Motor neuron (in vitro differentiated cells): ENCODE data around the gene TMCO4. TPM values are rescaled to one million over a fixed set of nuclear protein-coding genes. Genes with fewer than 3 reads are reported as not detected.

ENCODE experiments used
- ATAC-seq, 8 experiments: fragments of 200-7000 bp; cut with Tn5 transposase; replicated peaks in 6 of 8; 2 replicates each; pipeline ENCODE4 v1.8.0; 2021; ENCODE audit warnings: mild to moderate bottlenecking in 8 of 8, moderate library complexity in 8 of 8
- H3K27ac ChIP-seq, 2 donors: fragments of 250-450 bp; sonication (Bioruptor Pico); 2 replicates each; pipeline ENCODE4 v1.9.0; 2021; ENCODE audit warnings: antibody characterized with exemption in 2 of 2, mild to moderate bottlenecking in 2 of 2, moderate library complexity in 1 of 2
- H3K4me1 ChIP-seq, 2 donors: fragments of 250-450 bp; sonication (Bioruptor Pico); replicated peaks in 1 of 2; 2 replicates each; pipeline ENCODE4 v1.6.1; 2021; ENCODE audit warnings: antibody characterized with exemption in 2 of 2, mild to moderate bottlenecking in 2 of 2, moderate library complexity in 1 of 2
- H3K4me3 ChIP-seq, 5 donors: fragments of 250-450 bp; sonication (Bioruptor Pico); 2 replicates each; pipeline ENCODE4 v1.9.0; 2021; ENCODE audit warnings: antibody characterized with exemption in 5 of 5, mild to moderate bottlenecking in 5 of 5, moderate library complexity in 4 of 5
- WGBS, 10 experiments: fragments of 450-650 bp; shearing (Covaris generic); methylation state at CpG; one replicate each; pipeline ENCODE4 v1.0.0; 2022; 5-methylcytosine and 5-hydroxymethylcytosine counted together
- in situ Hi-C, 9 experiments: fragments of 400-800 bp; cut with MboI; loops; one replicate each; pipeline ENCODE4 v1.15.0; 2021; ENCODE audit warnings: low sequenced_read_pairs in 9 of 9, low pct_unique_long_range_greater_than_20kb in 2 of 9; ENCODE audit not compliant: unreplicated experiment in 9 of 9
- total RNA-seq, 8 experiments: library from RNA; unstranded; fragments of 300-600 nt; gene quantifications; 2 replicates each; pipeline versions ENCODE4 v1.2.3 to v1.2.4, GENCODE V29; 2022

The TMCO4 gene
- total RNA-seq, 8 experiments from 2014 or later: 0.14 to 12.3 (median 0.69) TPM

DNA sequence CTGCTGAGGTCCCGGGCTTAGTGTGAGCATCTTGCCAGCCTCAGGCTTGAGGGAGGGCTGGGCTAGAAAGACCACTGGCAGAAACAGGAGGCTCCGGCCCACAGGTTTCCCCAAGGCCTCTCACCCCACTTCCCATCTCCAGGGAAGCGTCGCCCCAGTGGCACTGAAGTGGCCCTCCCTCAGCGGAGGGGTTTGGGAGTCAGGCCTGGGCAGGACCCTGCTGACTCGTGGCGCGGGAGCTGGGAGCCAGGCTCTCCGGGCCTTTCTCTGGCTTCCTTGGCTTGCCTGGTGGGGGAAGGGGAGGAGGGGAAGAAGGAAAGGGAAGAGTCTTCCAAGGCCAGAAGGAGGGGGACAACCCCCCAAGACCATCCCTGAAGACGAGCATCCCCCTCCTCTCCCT, 142.2 kb downstream of the TMCO4 start:
- in situ Hi-C loops: loop anchor here in 3 of 9 experiments (25.0 kb wide), 4 partner anchors 270 to 770 kb away; partner anchors contain the start of gene ALDH4A1 (in 1 of the 3)
- ATAC-seq: no peak
- H3K4me3 ChIP-seq: no peak overlapping the region
- H3K4me1 ChIP-seq: peaks cover 7 to 14% of the 10 kb centered on the region in 2 donors
- WGBS, 10 experiments: 100% methylated on average over 1 to 3 of the region's 10 CpGs; no CpG with 5 or more reads in 8 of the 10 experiments
- H3K27ac ChIP-seq: no peak overlapping the region

DNA sequence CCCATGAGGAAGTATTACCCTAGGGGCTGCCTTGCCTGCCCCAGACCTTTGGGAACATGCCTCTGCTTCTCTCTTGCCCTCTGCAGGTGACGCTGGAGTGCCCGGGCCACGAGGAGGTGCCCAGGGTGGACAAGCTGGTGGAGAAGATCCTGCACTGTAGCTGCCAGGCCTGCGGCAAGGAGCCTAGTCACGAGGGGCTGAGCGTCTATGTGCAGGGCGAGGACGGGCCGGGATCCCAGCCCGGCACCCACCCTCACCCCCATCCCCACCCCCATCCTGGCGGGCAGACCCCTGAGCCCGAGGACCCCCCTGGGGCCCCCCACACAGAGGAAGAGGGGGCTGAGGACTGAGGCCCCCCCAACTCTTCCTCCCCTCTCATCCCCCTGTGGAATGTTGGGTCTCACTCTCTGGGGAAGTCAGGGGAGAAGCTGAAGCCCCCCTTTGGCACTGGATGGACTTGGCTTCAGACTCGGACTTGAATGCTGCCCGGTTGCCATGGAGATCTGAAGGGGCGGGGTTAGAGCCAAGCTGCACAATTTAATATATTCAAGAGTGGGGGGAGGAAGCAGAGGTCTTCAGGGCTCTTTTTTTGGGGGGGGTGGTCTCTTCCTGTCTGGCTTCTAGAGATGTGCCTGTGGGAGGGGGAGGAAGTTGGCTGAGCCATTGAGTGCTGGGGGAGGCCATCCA, 142.8 kb downstream of the TMCO4 start:
- WGBS, 10 experiments: 80% methylated on average over 1 of the region's 15 CpGs; no CpG with 5 or more reads in 9 of the 10 experiments
- in situ Hi-C loops: loop anchor here in 3 of 9 experiments (25.0 kb wide), 4 partner anchors 270 to 770 kb away; partner anchors contain the start of gene ALDH4A1 (in 1 of the 3)
- no peak overlapping the region for H3K27ac ChIP-seq
- no peak overlapping the region for H3K4me3 ChIP-seq
- H3K4me1 ChIP-seq: peaks cover 7 to 14% of the 10 kb centered on the region in 2 donors
- no peak for ATAC-seq

DNA sequence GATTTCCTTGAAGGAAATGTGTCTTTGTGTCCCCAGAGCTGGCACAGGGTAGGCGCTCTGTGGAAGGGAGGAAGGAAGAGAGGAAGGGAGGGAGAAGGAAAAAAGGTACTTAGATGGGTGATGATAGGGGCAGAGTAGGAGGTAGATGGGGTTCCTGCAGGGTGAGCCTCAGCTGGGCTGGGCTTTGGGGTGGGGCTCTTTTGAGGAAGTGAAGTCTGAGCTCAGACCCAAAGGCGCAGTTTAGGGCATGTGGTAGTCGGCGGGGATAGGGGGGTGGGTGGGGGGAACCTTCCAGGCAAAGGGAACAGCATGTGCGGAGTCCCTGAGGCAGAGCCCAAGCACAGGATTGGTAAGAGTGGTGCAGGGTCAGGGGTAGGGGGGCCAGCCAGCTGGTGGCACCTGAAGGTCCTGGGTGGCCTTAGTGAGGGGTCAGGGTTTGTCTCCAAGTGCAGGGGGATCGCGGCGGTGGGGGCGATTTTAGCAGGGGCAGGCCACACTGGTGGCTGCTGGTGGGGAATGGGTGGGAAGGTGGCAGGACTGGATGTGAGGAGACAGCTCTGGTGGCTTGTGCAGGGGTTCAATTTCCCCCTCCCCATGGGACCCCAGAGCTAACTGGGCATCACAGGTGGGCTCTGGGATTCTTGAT, 143.5 kb downstream of the TMCO4 start:
- WGBS, 10 experiments: 67% methylated on average over 1 of the region's 9 CpGs; no CpG with 5 or more reads in 9 of the 10 experiments
- ATAC-seq: no peak
- H3K27ac ChIP-seq: no peak overlapping the region
- in situ Hi-C loops: loop anchor here in 3 of 9 experiments (25.0 kb wide), 4 partner anchors 269 to 769 kb away; partner anchors contain the start of gene ALDH4A1 (in 1 of the 3)
- H3K4me3 ChIP-seq: no peak overlapping the region
- peaks cover 7 to 14% of the 10 kb centered on the region in 2 donors for H3K4me1 ChIP-seq

DNA sequence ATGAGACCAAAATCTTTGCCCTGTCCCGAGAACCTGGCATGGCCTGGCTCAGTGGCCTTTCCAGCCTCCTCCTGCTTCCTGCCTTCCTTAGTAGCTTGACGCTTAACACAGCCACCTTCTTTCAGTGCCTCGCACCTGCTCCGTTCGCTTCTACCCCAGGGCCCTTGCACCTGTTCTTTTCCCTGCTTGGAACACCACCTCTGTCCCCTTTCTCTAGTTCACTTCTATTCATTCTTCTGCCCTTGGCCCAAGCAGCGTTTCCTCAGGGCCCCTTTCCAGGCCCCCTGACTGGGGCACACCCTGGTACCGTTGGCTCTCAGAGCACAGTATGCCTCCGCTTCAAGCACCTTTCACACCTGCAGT, 144.0 kb downstream of the TMCO4 start:
- Histone ChIP-seq H3K27ac (no peak overlapping the region), H3K4me3 (no peak overlapping the region), H3K4me1 (peaks cover 7 to 17% of the 10 kb centered on the region in 2 donors)
- WGBS, 10 experiments: 0 to 87% (median 70%) methylated on average over 1 to 8 of the region's 8 CpGs; no CpG with 5 or more reads in 3 of the 10 experiments
- in situ Hi-C loops: loop anchor here in 3 of 9 experiments (25.0 kb wide), 4 partner anchors 268 to 768 kb away; partner anchors contain the start of gene ALDH4A1 (in 1 of the 3)
- no peak for ATAC-seq

DNA sequence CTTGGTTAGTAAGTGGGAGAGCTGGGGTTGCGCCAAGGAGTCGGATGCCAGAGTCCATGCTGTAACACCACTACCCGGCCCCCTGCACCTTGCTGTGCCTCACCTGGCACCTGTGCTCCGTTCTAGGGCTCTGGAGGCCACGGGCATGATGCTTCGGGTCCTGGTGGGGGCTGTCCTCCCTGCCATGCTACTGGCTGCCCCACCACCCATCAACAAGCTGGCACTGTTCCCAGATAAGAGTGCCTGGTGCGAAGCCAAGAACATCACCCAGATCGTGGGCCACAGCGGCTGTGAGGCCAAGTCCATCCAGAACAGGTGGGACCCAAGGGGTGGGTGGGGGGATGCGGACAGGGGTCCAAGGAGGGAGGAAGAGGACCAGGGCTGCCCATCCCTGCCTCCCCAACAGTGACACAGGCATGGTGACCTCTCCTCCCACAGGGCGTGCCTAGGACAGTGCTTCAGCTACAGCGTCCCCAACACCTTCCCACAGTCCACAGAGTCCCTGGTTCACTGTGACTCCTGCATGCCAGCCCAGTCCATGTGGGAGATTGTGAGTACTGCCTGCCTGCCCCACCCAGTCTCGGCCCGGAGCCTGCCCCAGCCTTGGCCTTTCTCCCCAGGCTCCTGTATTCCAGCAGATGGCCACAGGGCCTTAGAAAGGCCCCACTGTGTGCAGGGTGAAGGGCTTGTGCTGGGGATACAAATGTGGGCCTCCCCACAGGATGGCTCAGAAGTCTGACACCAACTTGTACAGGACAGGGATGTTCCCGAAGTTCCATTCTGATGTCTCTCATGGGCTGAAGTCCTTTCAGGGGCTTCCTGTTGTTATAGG, 144.6 kb downstream of the TMCO4 start:
- WGBS, 10 experiments: 76 to 100% (median 88%) methylated on average over 1 to 6 of the region's 15 CpGs; no CpG with 5 or more reads in 5 of the 10 experiments
- Histone ChIP-seq H3K4me3 (no peak overlapping the region), H3K27ac (no peak overlapping the region), H3K4me1 (peaks cover 7 to 19% of the 10 kb centered on the region in 2 donors)
- in situ Hi-C loops: loop anchor here in 3 of 9 experiments (25.0 kb wide), 4 partner anchors 268 to 768 kb away; partner anchors contain the start of gene ALDH4A1 (in 1 of the 3)
- no peak for ATAC-seq

DNA sequence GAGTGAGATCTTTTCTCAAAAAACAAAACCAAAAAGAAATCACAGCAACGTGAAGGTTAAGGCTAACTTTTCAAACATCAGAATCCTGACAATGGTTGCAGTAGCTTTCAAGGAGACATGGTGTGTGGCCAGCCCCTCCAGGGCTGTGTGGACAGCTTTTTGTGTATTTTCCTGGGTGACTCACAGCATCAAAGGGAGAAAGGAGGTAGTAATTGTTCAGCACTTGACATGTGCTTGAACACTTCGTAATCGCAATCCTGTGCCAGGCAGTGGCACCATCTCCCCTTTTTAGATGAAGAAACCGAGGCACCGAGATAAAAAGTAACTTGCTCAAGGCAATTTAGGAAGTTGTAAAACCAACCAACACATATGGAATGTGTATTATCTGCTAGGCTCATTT, 145.3 kb downstream of the TMCO4 start:
- ATAC-seq: no peak
- in situ Hi-C loops: loop anchor here in 3 of 9 experiments (25.0 kb wide), 4 partner anchors 267 to 767 kb away; partner anchors contain the start of gene ALDH4A1 (in 1 of the 3)
- Histone ChIP-seq H3K4me1 (peaks cover 7 to 16% of the 10 kb centered on the region in 2 donors), H3K4me3 (no peak overlapping the region), H3K27ac (no peak overlapping the region)
- 17 to 100% (median 86%) methylated on average over 2 to 5 of the region's 5 CpGs; no CpG with 5 or more reads in 1 of the 10 experiments for WGBS, 10 experiments

DNA sequence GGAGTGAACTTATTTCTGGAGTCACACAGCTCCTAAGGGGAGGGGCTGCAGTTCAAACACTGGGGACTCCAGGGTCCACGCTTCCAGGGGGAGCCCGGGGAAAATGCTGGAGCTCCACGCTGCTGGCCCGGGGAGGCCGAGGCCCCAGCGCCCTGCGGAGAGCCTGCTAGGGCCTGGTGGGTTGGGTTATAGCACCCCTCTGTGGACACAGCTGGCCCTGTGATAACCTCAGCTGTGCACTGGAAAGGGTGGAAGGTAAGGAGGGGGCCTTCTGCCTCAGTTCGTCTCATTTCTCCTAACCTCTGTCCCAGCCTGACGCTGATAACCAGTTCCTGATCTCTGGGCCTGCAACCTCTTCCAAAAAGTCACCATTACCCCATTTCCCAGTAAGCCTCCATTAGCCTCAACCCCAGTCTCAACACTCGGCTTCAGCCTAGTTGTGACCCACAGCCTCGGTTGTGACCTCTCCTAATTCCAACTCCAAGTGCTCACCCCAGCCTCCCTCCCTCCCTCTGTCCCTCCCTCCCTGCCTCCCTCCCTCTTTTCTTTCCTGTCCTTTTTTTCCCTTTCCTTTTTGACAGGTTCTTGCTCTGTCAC, 148.5 kb downstream of the TMCO4 start:
- Histone ChIP-seq H3K4me1 (peaks cover 0 to 5% of the 10 kb centered on the region in 2 donors), H3K27ac (no peak overlapping the region), H3K4me3 (no peak overlapping the region)
- WGBS, 10 experiments: 0 to 40% (median 22%) methylated on average over 1 to 7 of the region's 11 CpGs; no CpG with 5 or more reads in 4 of the 10 experiments
- in situ Hi-C loops: loop anchor here in 3 of 9 experiments (25.0 kb wide), 4 partner anchors 264 to 764 kb away; partner anchors contain the start of gene ALDH4A1 (in 1 of the 3)
- peak; percentile 51 to 95 (median 88) for ATAC-seq

DNA sequence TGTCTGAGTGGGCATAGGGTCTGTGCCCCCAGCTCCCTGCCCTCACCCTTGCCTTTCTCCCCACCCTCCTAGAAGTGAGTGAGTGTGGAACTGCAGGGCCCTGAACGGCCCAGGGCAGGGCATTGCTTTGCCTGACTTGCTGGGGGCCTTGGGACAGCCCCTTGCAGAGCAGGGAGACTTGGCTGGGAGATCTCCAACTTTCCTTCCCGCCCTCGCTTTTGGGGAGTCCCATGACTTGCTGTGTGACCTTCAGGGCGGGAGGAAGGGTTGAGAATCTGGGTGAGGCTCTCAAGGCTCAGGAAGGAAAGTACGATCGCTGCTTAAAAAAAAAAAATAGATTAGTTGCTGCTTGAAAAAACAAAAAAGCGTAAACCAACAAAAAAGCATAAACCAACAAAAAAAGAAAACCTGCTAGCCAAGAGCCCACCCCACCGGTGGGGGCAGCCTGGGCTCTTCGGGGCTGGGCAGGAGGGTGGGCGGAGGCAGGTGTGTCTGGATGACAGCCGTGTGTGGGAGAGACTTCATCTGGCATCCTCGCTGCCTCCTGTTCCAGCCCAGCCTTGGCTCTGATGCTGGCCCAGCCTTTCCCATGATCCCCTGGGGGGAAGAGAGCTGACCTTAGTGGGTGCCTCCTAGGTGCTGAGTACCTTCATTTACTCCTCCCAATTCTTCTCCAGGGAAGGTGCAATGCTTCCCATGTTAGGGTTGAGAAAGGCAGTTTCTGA, 149.1 kb downstream of the TMCO4 start:
- Histone ChIP-seq H3K4me1 (peaks cover 0 to 5% of the 10 kb centered on the region in 2 donors), H3K27ac (no peak overlapping the region), H3K4me3 (no peak overlapping the region)
- in situ Hi-C loops: loop anchor here in 3 of 9 experiments (25.0 kb wide), 4 partner anchors 263 to 763 kb away; partner anchors contain the start of gene ALDH4A1 (in 1 of the 3)
- ATAC-seq: peak; percentile 8 to 51 (median 34)
- WGBS, 10 experiments: 0 to 100% (median 68%) methylated on average over 1 to 7 of the region's 12 CpGs; no CpG with 5 or more reads in 3 of the 10 experiments

DNA sequence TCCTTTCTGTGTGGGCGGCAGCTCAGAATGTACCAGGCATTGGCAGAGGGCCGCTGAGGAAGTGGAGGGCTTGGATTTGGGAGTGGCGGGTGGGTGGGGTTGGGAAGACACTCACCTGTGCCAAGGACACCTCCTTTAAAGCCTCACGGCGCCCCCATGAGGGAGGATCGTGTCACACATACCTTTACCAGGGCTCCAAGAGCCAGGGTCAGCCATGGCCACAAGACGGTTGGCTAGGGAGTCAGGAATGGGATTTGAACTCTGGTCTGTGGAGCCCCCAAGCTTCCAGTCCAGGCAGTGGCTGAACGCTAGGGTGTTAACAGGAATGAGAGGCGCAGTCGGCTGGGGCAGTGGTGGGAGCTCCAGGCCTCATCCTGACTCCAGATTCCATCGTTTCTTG, 151.0 kb downstream of the TMCO4 start:
- Histone ChIP-seq H3K27ac (no peak overlapping the region), H3K4me1 (peaks cover 0 to 9% of the 10 kb centered on the region in 2 donors), H3K4me3 (no peak overlapping the region)
- in situ Hi-C loops: loop anchor here in 2 of 9 experiments (25.0 kb wide), 1 partner anchor 261 kb away; no protein-coding TSS in a partner anchor
- ATAC-seq: no peak
- WGBS, 10 experiments: 27 to 58% (median 37%) methylated on average over 4 to 5 of the region's 11 CpGs; no CpG with 5 or more reads in 6 of the 10 experiments

DNA sequence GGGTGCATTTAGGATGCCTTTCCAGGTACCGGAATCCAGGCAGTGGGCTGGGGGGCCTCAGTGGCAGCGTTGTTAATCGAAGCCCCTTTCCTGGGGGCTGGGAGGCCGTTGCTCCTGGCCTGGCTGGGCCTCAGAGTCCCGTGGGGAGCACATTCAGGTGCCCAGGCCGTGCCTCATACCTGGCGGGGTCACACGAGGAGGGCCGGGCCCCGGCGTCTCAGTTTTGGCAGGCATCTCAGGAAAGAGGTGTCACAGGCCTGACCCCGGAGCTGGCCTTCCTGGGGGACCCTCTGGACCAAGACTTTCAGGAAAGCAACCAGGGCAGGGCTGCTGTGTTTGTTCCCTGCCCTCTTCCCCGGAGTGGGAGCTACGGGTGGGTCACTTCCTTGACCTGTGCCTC, 151.5 kb downstream of the TMCO4 start:
- 22 to 100% (median 88%) methylated on average over 1 to 3 of the region's 14 CpGs; no CpG with 5 or more reads in 6 of the 10 experiments for WGBS, 10 experiments
- H3K4me1 ChIP-seq: peaks cover 0 to 13% of the 10 kb centered on the region in 2 donors
- no peak for ATAC-seq
- in situ Hi-C loops: loop anchor here in 2 of 9 experiments (25.0 kb wide), 1 partner anchor 261 kb away; no protein-coding TSS in a partner anchor
- H3K27ac ChIP-seq: no peak overlapping the region
- H3K4me3 ChIP-seq: no peak overlapping the region

DNA sequence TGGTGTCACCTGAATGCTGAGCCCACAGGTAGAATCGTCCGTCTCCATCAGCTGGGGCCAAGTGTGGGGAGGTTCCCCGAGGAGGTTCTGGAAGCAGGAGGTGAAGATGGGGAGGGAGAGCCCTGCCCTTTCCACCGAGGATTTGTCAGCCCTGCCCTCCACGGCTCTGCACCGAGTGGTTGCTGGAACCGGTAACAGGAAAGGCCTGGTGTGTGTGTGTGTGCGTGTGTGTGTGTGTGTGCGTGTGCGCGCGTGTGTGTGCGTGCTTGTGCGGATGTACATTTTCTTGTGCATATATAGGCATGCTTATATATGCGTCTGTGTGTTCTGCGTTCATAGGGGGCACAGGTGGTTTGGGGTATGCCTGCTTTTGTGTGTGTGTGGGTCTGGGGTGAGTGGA, 152.1 kb downstream of the TMCO4 start:
- WGBS, 10 experiments: 51 to 100% (median 75%) methylated on average over 1 to 12 of the region's 16 CpGs; no CpG with 5 or more reads in 2 of the 10 experiments
- Histone ChIP-seq H3K4me3 (no peak overlapping the region), H3K4me1 (peaks cover 0 to 13% of the 10 kb centered on the region in 2 donors), H3K27ac (no peak overlapping the region)
- no peak for ATAC-seq
- in situ Hi-C loops: loop anchor here in 2 of 9 experiments (25.0 kb wide), 1 partner anchor 260 kb away; no protein-coding TSS in a partner anchor
